ENCODE measurements around the gene SLC22A2.

SLC22A2 gene

GRCh38 chr6:160264061-160264612, 5.5 kb upstream of the SLC22A2 start:
- Histone ChIP-seq H3K9ac (ENCODE audit: low read depth in 1 of 2, low read length in 2 of 2) (no peak overlapping the region), H3K4me1 (ENCODE audit: control insufficient read depth in 2 of 2, insufficient read depth in 2 of 2, low read length in 2 of 2) (peaks cover 5 to 9% of the 10 kb centered on the region in 2 donors), H3K27me3 (ENCODE audit: control insufficient read depth in 2 of 2, insufficient read depth in 2 of 2, low read length in 2 of 2) (no peaks in the 10 kb centered on the region), H3K36me3 (ENCODE audit: control insufficient read depth in 2 of 2, insufficient read depth in 2 of 2, low read length in 2 of 2) (no peaks in the 10 kb centered on the region), H3K9me3 (ENCODE audit: control insufficient read depth in 2 of 2, low read length in 2 of 2) (no peaks in the 10 kb centered on the region), H3K27ac (ENCODE audit: low read depth in 2 of 2, low read length in 2 of 2) (peak overlapping the region; percentile 43 to 53), H3K4me3 (ENCODE audit: low read length in 2 of 2) (peak overlapping the region; percentile 13 to 27)

DNA sequence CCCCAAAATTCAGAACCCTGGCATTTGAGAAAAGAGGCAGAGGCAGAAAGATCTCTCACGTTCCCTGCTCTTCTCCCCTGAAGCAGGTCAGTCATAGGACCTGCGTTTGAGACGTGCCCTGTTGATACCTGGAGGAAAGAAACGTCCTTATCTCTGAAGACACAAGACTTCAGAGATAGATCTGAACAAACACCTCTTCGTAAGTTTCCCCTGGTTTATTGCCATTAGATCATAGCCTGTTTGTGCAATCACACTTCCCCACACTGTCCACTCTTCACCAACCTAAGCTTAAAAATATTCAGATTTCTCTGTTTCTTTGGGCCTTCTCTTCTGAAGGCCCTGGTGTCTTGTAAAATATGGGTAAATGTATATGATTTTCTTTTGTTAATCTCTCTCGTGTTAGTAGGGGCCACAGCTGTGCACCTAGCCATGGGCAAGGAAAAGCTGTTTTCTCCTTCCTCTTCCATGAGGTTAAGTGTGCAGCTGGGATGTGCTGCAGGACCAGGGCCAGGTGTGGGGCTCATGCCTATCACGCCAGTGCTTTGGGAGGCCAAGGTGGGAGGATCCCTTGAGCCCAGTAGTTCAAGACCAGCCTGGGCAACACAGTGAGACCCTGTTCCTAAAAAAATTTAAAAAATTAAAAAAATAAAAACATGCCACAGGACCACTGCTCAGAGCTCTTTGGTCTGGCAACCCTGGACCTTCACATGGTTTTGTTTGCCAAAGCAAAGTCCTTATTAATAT, 4.7 kb upstream of the SLC22A2 start:
- H3K4me3 ChIP-seq (ENCODE audit: low read length in 2 of 2): no peak overlapping the region
- H3K4me1 ChIP-seq (ENCODE audit: control insufficient read depth in 2 of 2, insufficient read depth in 2 of 2, low read length in 2 of 2): peaks cover 5 to 9% of the 10 kb centered on the region in 2 donors
- H3K9me3 ChIP-seq (ENCODE audit: control insufficient read depth in 2 of 2, low read length in 2 of 2): no peaks in the 10 kb centered on the region
- H3K27me3 ChIP-seq (ENCODE audit: control insufficient read depth in 2 of 2, insufficient read depth in 2 of 2, low read length in 2 of 2): no peaks in the 10 kb centered on the region
- no peak overlapping the region for H3K27ac ChIP-seq (ENCODE audit: low read depth in 2 of 2, low read length in 2 of 2)
- no peak overlapping the region for H3K9ac ChIP-seq (ENCODE audit: low read depth in 1 of 2, low read length in 2 of 2)
- no peaks in the 10 kb centered on the region for H3K36me3 ChIP-seq (ENCODE audit: control insufficient read depth in 2 of 2, insufficient read depth in 2 of 2, low read length in 2 of 2)

GRCh38 chr6:160261991-160262680, 3.5 kb upstream of the SLC22A2 start:
- Histone ChIP-seq H3K27ac (ENCODE audit: low read depth in 2 of 2, low read length in 2 of 2) (no peak overlapping the region), H3K27me3 (ENCODE audit: control insufficient read depth in 2 of 2, insufficient read depth in 2 of 2, low read length in 2 of 2) (no peaks in the 10 kb centered on the region), H3K4me3 (ENCODE audit: low read length in 2 of 2) (no peak overlapping the region), H3K9me3 (ENCODE audit: control insufficient read depth in 2 of 2, low read length in 2 of 2) (no peaks in the 10 kb centered on the region), H3K9ac (ENCODE audit: low read depth in 1 of 2, low read length in 2 of 2) (no peak overlapping the region), H3K36me3 (ENCODE audit: control insufficient read depth in 2 of 2, insufficient read depth in 2 of 2, low read length in 2 of 2) (no peaks in the 10 kb centered on the region), H3K4me1 (ENCODE audit: control insufficient read depth in 2 of 2, insufficient read depth in 2 of 2, low read length in 2 of 2) (peaks cover 5 to 9% of the 10 kb centered on the region in 2 donors)

- Histone ChIP-seq H3K27ac (ENCODE audit: low read depth in 2 of 2, low read length in 2 of 2) (no peak overlapping the region), H3K36me3 (ENCODE audit: control insufficient read depth in 2 of 2, insufficient read depth in 2 of 2, low read length in 2 of 2) (no peaks in the 10 kb centered on the region), H3K4me1 (ENCODE audit: control insufficient read depth in 2 of 2, insufficient read depth in 2 of 2, low read length in 2 of 2) (peaks cover 5 to 9% of the 10 kb centered on the region in 2 donors), H3K9me3 (ENCODE audit: control insufficient read depth in 2 of 2, low read length in 2 of 2) (no peaks in the 10 kb centered on the region), H3K27me3 (ENCODE audit: control insufficient read depth in 2 of 2, insufficient read depth in 2 of 2, low read length in 2 of 2) (no peaks in the 10 kb centered on the region), H3K4me3 (ENCODE audit: low read length in 2 of 2) (no peak overlapping the region), H3K9ac (ENCODE audit: low read depth in 1 of 2, low read length in 2 of 2) (no peak overlapping the region)
These were observed 2.3 kb upstream of the SLC22A2 start for GRCh38 chr6:160260803-160261450.

DNA sequence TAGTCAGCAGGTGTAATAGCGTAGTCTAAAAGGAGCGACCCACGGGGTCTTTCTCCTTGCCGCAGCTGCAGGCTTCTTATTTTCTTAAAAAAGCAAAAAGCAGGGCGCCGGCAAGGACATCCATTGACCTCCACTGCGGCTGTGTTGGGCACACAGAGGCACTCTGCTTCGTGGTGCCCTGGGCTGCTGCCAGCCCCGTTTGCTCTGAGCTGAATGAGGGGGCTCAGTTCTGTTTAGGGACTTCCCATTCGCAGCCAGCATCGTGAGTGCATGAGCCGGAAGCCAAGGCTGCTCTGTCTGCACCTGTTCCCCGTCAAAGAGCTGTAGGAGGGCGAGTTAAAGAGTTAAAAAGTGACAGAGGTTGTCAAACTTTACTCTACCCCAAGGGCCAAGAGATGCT, 1.7 kb upstream of the SLC22A2 start:
- no peaks in the 10 kb centered on the region for H3K36me3 ChIP-seq (ENCODE audit: control insufficient read depth in 2 of 2, insufficient read depth in 2 of 2, low read length in 2 of 2)
- no peak overlapping the region for H3K4me3 ChIP-seq (ENCODE audit: low read length in 2 of 2)
- no peak overlapping the region for H3K27ac ChIP-seq (ENCODE audit: low read depth in 2 of 2, low read length in 2 of 2)
- no peaks in the 10 kb centered on the region for H3K9me3 ChIP-seq (ENCODE audit: control insufficient read depth in 2 of 2, low read length in 2 of 2)
- H3K4me1 ChIP-seq (ENCODE audit: control insufficient read depth in 2 of 2, insufficient read depth in 2 of 2, low read length in 2 of 2): peaks cover 5 to 9% of the 10 kb centered on the region in 2 donors
- no peak overlapping the region for H3K9ac ChIP-seq (ENCODE audit: low read depth in 1 of 2, low read length in 2 of 2)
- H3K27me3 ChIP-seq (ENCODE audit: control insufficient read depth in 2 of 2, insufficient read depth in 2 of 2, low read length in 2 of 2): no peaks in the 10 kb centered on the region

GRCh38 chr6:160259598-160259997, 977 bp upstream of the SLC22A2 start:
- Histone ChIP-seq H3K9ac (ENCODE audit: low read depth in 1 of 2, low read length in 2 of 2) (no peak overlapping the region), H3K9me3 (ENCODE audit: control insufficient read depth in 2 of 2, low read length in 2 of 2) (no peaks in the 10 kb centered on the region), H3K27ac (ENCODE audit: low read depth in 2 of 2, low read length in 2 of 2) (no peak overlapping the region), H3K4me3 (ENCODE audit: low read length in 2 of 2) (no peak overlapping the region), H3K36me3 (ENCODE audit: control insufficient read depth in 2 of 2, insufficient read depth in 2 of 2, low read length in 2 of 2) (no peaks in the 10 kb centered on the region), H3K27me3 (ENCODE audit: control insufficient read depth in 2 of 2, insufficient read depth in 2 of 2, low read length in 2 of 2) (no peaks in the 10 kb centered on the region), H3K4me1 (ENCODE audit: control insufficient read depth in 2 of 2, insufficient read depth in 2 of 2, low read length in 2 of 2) (peaks cover 9 to 14% of the 10 kb centered on the region in 2 donors)

GRCh38 chr6:160259143-160259425, 463 bp upstream of the SLC22A2 start:
- Histone ChIP-seq H3K27me3 (ENCODE audit: control insufficient read depth in 2 of 2, insufficient read depth in 2 of 2, low read length in 2 of 2) (no peaks in the 10 kb centered on the region), H3K36me3 (ENCODE audit: control insufficient read depth in 2 of 2, insufficient read depth in 2 of 2, low read length in 2 of 2) (no peaks in the 10 kb centered on the region), H3K4me1 (ENCODE audit: control insufficient read depth in 2 of 2, insufficient read depth in 2 of 2, low read length in 2 of 2) (peaks cover 9 to 12% of the 10 kb centered on the region in 2 donors), H3K27ac (ENCODE audit: low read depth in 2 of 2, low read length in 2 of 2) (no peak overlapping the region), H3K9me3 (ENCODE audit: control insufficient read depth in 2 of 2, low read length in 2 of 2) (no peaks in the 10 kb centered on the region), H3K4me3 (ENCODE audit: low read length in 2 of 2) (no peak overlapping the region), H3K9ac (ENCODE audit: low read depth in 1 of 2, low read length in 2 of 2) (no peak overlapping the region)

DNA sequence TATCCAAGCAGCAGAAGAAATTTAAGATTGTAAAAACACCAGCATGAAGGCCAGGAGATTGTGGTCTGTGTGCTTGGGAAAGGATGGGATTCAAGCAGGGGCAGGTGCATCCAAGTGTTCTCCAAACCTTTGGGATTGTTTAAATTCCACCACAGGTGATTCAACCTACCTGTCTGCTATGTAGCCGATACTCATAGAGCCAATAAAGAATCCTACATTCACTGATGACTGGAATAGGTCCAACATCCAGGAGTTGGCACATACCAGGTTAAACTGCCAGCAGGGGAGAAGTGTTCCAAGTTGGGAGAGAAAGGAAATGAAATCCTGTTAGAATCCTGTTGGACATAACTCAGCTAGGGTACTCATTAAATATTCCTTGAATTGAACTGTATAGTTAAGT, 2.2 kb downstream of the SLC22A2 start:
- Histone ChIP-seq H3K27ac (ENCODE audit: low read depth in 2 of 2, low read length in 2 of 2) (no peak overlapping the region), H3K9ac (ENCODE audit: low read depth in 1 of 2, low read length in 2 of 2) (no peak overlapping the region), H3K36me3 (ENCODE audit: control insufficient read depth in 2 of 2, insufficient read depth in 2 of 2, low read length in 2 of 2) (no peaks in the 10 kb centered on the region)

DNA sequence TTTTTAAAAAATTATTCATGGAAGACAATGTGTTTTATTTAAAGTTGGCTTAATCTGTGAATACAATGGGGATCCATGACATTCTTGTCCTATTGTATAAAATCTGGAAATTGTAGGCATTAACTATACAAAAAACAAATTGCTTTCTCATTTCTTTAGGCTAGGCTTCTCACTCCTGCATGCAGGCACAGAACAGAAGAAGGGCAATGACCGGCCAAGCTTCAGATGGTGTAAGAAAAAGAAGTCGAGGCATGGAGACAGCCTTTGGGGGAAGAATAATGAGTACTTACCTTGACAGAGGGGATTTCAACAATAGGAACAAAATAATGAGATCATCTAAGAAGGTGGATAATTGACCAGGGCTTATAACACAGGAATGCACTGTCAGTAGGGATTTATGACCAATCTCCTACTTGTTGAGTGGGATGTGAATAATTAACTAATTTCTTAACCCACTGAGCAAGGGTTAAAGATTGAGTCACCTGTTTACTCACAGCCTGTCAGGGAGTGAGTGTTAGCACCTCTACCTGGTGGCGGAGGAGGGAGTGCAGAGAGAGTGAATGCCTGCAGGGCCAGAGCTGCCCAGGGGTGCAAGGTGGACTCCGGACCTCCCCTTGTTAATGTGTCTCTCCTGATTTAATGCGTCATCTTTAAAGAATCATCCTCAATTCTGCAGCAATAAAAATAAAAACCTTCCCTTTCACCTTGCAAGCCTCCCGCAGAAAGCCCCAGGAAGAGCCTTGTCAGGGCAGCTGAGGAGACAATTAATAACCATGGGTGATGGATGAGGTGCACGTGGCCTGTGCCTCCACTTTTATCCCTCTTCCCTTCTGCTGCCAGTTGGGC, 3.9 kb downstream of the SLC22A2 start:
- H3K27ac ChIP-seq (ENCODE audit: low read depth in 2 of 2, low read length in 2 of 2): peak overlapping the region in 1 of 2 donors; percentile 43
- no peak overlapping the region for H3K9ac ChIP-seq (ENCODE audit: low read depth in 1 of 2, low read length in 2 of 2)
- H3K27me3 ChIP-seq (ENCODE audit: control insufficient read depth in 2 of 2, insufficient read depth in 2 of 2, low read length in 2 of 2): no peaks in the 10 kb centered on the region
- peaks cover 4 to 13% of the 10 kb centered on the region in 2 donors for H3K4me1 ChIP-seq (ENCODE audit: control insufficient read depth in 2 of 2, insufficient read depth in 2 of 2, low read length in 2 of 2)
- H3K9me3 ChIP-seq (ENCODE audit: control insufficient read depth in 2 of 2, low read length in 2 of 2): no peaks in the 10 kb centered on the region
- H3K36me3 ChIP-seq (ENCODE audit: control insufficient read depth in 2 of 2, insufficient read depth in 2 of 2, low read length in 2 of 2): no peaks in the 10 kb centered on the region
- no peak overlapping the region for H3K4me3 ChIP-seq (ENCODE audit: low read length in 2 of 2)

More for the DNA sequence above, 2.2 kb downstream of the SLC22A2 start:
- H3K9me3 ChIP-seq (ENCODE audit: control insufficient read depth in 2 of 2, low read length in 2 of 2): no peaks in the 10 kb centered on the region
- no peaks in the 10 kb centered on the region for H3K27me3 ChIP-seq (ENCODE audit: control insufficient read depth in 2 of 2, insufficient read depth in 2 of 2, low read length in 2 of 2)
- H3K4me1 ChIP-seq (ENCODE audit: control insufficient read depth in 2 of 2, insufficient read depth in 2 of 2, low read length in 2 of 2): peaks cover 4 to 8% of the 10 kb centered on the region in 2 donors
- no peak overlapping the region for H3K4me3 ChIP-seq (ENCODE audit: low read length in 2 of 2)

All from mucosa of rectum (tissue), 2 donors.